Left ventricle myocardium inferior (tissue), 1 donor: ENCODE data around the gene SETD3. TPM values are rescaled to one million over a fixed set of nuclear protein-coding genes. Genes with fewer than 3 reads are reported as not detected.

Source experiments
- DNase-seq: peaks from one replicate; pipeline ENCODE4 v3.0.0-alpha.2; 2020
- H3K27ac ChIP-seq: fragments of 200-600 bp; replicated peaks from 2 replicates; pipeline ENCODE4 v1.8.0; 2021
- H3K27me3 ChIP-seq: fragments of 200-600 bp; 2 replicates; pipeline ENCODE4 v1.8.0; 2021; ENCODE audit warnings: low read depth
- H3K36me3 ChIP-seq: fragments of 200-600 bp; 2 replicates; pipeline ENCODE4 v1.8.0; 2021
- H3K4me1 ChIP-seq: fragments of 200-600 bp; 2 replicates; pipeline ENCODE4 v1.8.0; 2021
- H3K4me3 ChIP-seq: fragments of 200-600 bp; 2 replicates; pipeline ENCODE4 v1.8.0; 2021; ENCODE audit warnings: mild to moderate bottlenecking, moderate library complexity
- H3K9me3 ChIP-seq: fragments of 200-600 bp; replicated peaks from 2 replicates; pipeline ENCODE4 v1.8.0; 2021
- CTCF ChIP-seq: fragments of 200-600 bp; IDR thresholded peaks from 2 replicates; pipeline ENCODE4 v1.8.0; 2021; ENCODE audit warnings: antibody characterized with exemption, mild to moderate bottlenecking, borderline replicate concordance
- intact Hi-C: fragments of 100-400 bp; cut with micrococcal nuclease; formaldehyde crosslinking; loops from one replicate; pipeline ENCODE4 v1.11.0; 2022
- total RNA-seq: library from RNA; stranded (reverse); fragmentation: NEBNext Ultra II Directional; extraction: Animal tissue kit (Norgen Biotek cat#: 25700); gene quantifications from one replicate; pipeline ENCODE4 v1.2.1, GENCODE V29; 2021
- donor health status: DM: no; HTN: yes; CAD: no; lungs with severe emphysema.

SETD3 gene
- total RNA-seq, 1 donor from 2014 or later = 101 TPM

- Histone ChIP-seq H3K27me3 (no peaks in the 10 kb centered on the region), H3K27ac (no peak overlapping the region), H3K36me3 (peaks cover 38% of the 10 kb centered on the region), H3K4me3 (no peak overlapping the region), H3K4me1 (peaks cover 32% of the 10 kb centered on the region), H3K9me3 (peaks cover 7% of the 10 kb centered on the region)
- intact Hi-C loops = no loop called here
- no peak for DNase-seq
- no peak for TF ChIP-seq CTCF
Measured at GRCh38 chr14:99432485-99432884, 48.2 kb downstream of the SETD3 start.

GRCh38 chr14:99431986-99432385, 48.7 kb downstream of the SETD3 start:
- Histone ChIP-seq H3K4me1 (peaks cover 32% of the 10 kb centered on the region), H3K36me3 (peaks cover 40% of the 10 kb centered on the region)

GRCh38 chr14:99430491-99430890, 50.2 kb downstream of the SETD3 start:
- TF ChIP-seq CTCF = peak; percentile 53
- DNase-seq = no peak
- H3K27me3 ChIP-seq = no peaks in the 10 kb centered on the region
- H3K36me3 ChIP-seq = peaks cover 48% of the 10 kb centered on the region
- H3K9me3 ChIP-seq = peaks cover 7% of the 10 kb centered on the region
- H3K4me1 ChIP-seq = peaks cover 33% of the 10 kb centered on the region
- H3K4me3 ChIP-seq = no peak overlapping the region
- intact Hi-C loops = no loop called here
- no peak overlapping the region for H3K27ac ChIP-seq

More at GRCh38 chr14:99431986-99432385, 48.7 kb downstream of the SETD3 start:
- intact Hi-C loops = no loop called here
- DNase-seq = no peak
- TF ChIP-seq CTCF = no peak
- no peak overlapping the region for H3K4me3 ChIP-seq
- no peaks in the 10 kb centered on the region for H3K27me3 ChIP-seq
- peaks cover 7% of the 10 kb centered on the region for H3K9me3 ChIP-seq
- H3K27ac ChIP-seq = no peak overlapping the region

- H3K27me3 ChIP-seq = no peaks in the 10 kb centered on the region
- TF ChIP-seq CTCF = no peak
- H3K4me1 ChIP-seq = peaks cover 51% of the 10 kb centered on the region
- intact Hi-C loops = no loop called here
- peaks cover 37% of the 10 kb centered on the region for H3K36me3 ChIP-seq
- H3K9me3 ChIP-seq = peaks cover 7% of the 10 kb centered on the region
- no peak for DNase-seq
- H3K4me3 ChIP-seq = no peak overlapping the region
- no peak overlapping the region for H3K27ac ChIP-seq
Measured at GRCh38 chr14:99427632-99428300, 52.9 kb downstream of the SETD3 start.

- H3K4me1 ChIP-seq = peaks cover 51% of the 10 kb centered on the region
- intact Hi-C loops = no loop called here
- H3K27me3 ChIP-seq = no peaks in the 10 kb centered on the region
- H3K27ac ChIP-seq = no peak overlapping the region
- no peak for DNase-seq
- H3K36me3 ChIP-seq = peaks cover 37% of the 10 kb centered on the region
- no peak overlapping the region for H3K4me3 ChIP-seq
- H3K9me3 ChIP-seq = peaks cover 7% of the 10 kb centered on the region
- no peak for TF ChIP-seq CTCF
Measured at GRCh38 chr14:99426813-99427346, 53.8 kb downstream of the SETD3 start.
